Mesendoderm (in vitro differentiated cells): Measurements from ENCODE around the gene ESRRA.

Experiments
- DNase-seq: peaks from one replicate; pipeline ENCODE4 v3.0.0; 2013
- H2AK5ac ChIP-seq: 2 replicates; pipeline ENCODE4 v1.6.1; 2013; ENCODE audit warnings: low read length, inconsistent platforms
- H2BK120ac ChIP-seq: 2 replicates; pipeline ENCODE4 v1.6.1; 2013; ENCODE audit warnings: low read depth, mild to moderate bottlenecking, low read length, moderate library complexity, mixed read lengths
- H2BK15ac ChIP-seq: replicated peaks from 2 replicates; pipeline ENCODE4 v1.6.1; 2013; ENCODE audit warnings: low read depth, mild to moderate bottlenecking, moderate library complexity
- H2BK5ac ChIP-seq: 2 replicates; pipeline ENCODE4 v1.6.1; 2013; ENCODE audit warnings: low read length, inconsistent platforms
- H3K18ac ChIP-seq: 2 replicates; pipeline ENCODE4 v1.6.1; 2013; ENCODE audit warnings: mild to moderate bottlenecking, low read length, mixed read lengths
- H3K23ac ChIP-seq: one replicate; pipeline ENCODE4 v1.6.1; 2013; ENCODE audit warnings: low read length
- H3K27ac ChIP-seq: 2 replicates; pipeline ENCODE4 v1.5.1; 2013; ENCODE audit warnings: low read depth, mild to moderate bottlenecking, inconsistent platforms, low read length, moderate library complexity
- H3K27me3 ChIP-seq: 2 replicates; pipeline ENCODE4 v1.6.1; 2013; ENCODE audit warnings: low read length, control low read depth, mild to moderate bottlenecking, inconsistent platforms; ENCODE audit not compliant: insufficient read depth, poor library complexity
- H3K36me3 ChIP-seq: 2 replicates; pipeline ENCODE4 v1.6.1; 2013; ENCODE audit warnings: low read length, inconsistent platforms; ENCODE audit not compliant: control insufficient read depth, insufficient read depth
- H3K4ac ChIP-seq: one replicate; pipeline ENCODE4 v1.6.1; 2013; ENCODE audit warnings: low read depth, mild to moderate bottlenecking, low read length, moderate library complexity
- H3K4me1 ChIP-seq: 2 replicates; pipeline ENCODE4 v1.6.1; 2013; ENCODE audit warnings: low read depth, low read length, inconsistent platforms; ENCODE audit not compliant: control insufficient read depth
- H3K4me2 ChIP-seq: 2 replicates; pipeline ENCODE4 v1.6.1; 2013; ENCODE audit warnings: low read length
- H3K4me3 ChIP-seq: 2 replicates; pipeline ENCODE4 v1.5.1; 2013; ENCODE audit warnings: mild to moderate bottlenecking, low read length
- H3K56ac ChIP-seq: one replicate; pipeline ENCODE4 v1.6.1; 2013; ENCODE audit warnings: low read length
- H3K79me1 ChIP-seq: 2 replicates; pipeline ENCODE4 v1.6.1; 2013; ENCODE audit warnings: low read length, inconsistent platforms
- H3K79me2 ChIP-seq: 2 replicates; pipeline ENCODE4 v1.6.1; 2013; ENCODE audit warnings: mild to moderate bottlenecking, low read length; ENCODE audit not compliant: control insufficient read depth, insufficient read depth
- H3K9ac ChIP-seq: 2 replicates; pipeline ENCODE4 v1.6.1; 2013; ENCODE audit warnings: low read length, inconsistent platforms
- H4K5ac ChIP-seq: one replicate; pipeline ENCODE4 v1.6.1; 2013; ENCODE audit warnings: low read length
- H4K8ac ChIP-seq: one replicate; pipeline ENCODE4 v1.6.1; 2013; ENCODE audit warnings: low read depth, mild to moderate bottlenecking, control low read depth, low read length, moderate library complexity
- WGBS: extraction: QIAGEN DNeasy Blood & Tissue Kit; methylation state at CpG from one replicate; pipeline ENCODE4 v1.1.7; 2013; ENCODE audit warnings: low lambda C conversion rate, missing lambda C conversion rate; ENCODE audit not compliant: insufficient coverage; ENCODE audit errors: extremely low coverage; 5-methylcytosine and 5-hydroxymethylcytosine counted together

The ESRRA gene

DNA sequence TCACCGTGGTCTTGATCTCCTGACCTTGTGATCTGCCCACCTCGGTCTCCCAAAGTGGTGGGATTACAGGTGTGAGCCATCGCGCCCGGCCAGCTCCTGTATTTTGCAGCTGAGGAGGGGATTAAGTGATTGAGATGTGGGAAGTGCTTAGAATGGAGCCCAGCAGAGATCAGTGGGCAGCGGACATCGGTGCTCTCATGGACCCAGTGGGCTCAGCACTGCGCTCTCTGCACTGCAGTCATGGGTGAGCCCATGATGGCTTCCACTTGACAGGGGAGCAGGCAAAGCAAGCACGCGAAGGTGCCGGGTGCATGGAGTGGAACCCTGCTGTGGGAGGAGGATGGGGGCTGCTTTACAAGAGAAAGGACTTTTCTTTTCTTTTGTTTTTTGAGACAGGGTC, 25.6 kb downstream of the ESRRA start:
- H3K9ac ChIP-seq: no peak overlapping the region
- WGBS: no CpG with 5 or more reads among the region's 11 CpGs
- H3K23ac ChIP-seq: no peak overlapping the region

DNA sequence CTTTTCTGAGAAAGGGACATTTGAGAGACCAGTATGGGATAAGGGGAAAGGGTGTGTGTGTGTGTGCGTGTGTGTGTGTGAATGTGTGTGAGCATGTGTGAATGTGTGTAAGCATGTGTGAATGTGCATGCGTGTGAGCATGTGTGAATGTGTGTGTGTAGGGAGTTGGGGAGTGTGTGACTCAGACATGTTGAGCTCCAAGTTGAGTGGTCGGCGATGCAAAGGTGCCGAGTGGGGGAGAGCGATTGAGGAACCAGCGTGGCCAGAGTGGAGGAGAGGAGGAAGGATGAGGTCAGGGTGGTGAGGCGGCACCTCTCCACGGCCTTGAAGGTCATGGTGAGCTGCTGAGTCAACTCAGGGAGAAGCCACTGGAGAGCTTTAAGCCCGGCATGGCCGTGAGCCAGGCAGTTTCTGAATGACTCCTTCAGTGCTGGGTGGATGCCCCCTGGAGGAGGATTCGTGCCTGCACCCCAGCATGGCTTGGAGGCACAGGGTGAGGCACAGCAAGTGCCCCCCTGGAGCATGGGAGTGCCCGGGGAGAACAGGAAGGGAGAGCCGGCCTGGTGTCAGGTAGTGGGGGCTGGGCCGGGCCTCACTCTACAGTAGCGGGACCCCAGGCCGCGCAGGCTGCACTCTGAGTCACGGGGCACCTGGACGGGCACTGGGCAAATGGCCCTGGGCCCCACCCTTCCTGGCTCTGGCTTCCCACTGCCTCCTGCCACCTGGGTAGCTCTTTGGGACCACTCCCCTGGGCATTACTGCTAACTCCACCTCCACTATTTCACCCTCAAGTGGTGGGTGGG, 26.4 kb downstream of the ESRRA start:
- Histone ChIP-seq H3K4me3 (no peak overlapping the region), H2BK15ac (no peak overlapping the region), H3K9ac (no peak overlapping the region), H3K27me3 (no peaks in the 10 kb centered on the region), H3K79me2 (no peaks in the 10 kb centered on the region), H3K27ac (no peak overlapping the region), H3K56ac (peak overlapping the region; percentile 79), H3K4me1 (peaks cover 2% of the 10 kb centered on the region), H3K79me1 (no peaks in the 10 kb centered on the region), H3K4me2 (no peak overlapping the region), H4K8ac (no peak overlapping the region), H2BK5ac (no peak overlapping the region), H2AK5ac (peak overlapping the region; percentile 90), H3K23ac (peak overlapping the region; percentile 66), H3K18ac (no peak overlapping the region), H3K4ac (no peak overlapping the region), H2BK120ac (no peak overlapping the region), H3K36me3 (no peaks in the 10 kb centered on the region), H4K5ac (no peak overlapping the region)
- peak; percentile 71 for DNase-seq
- 100% methylated on average over 1 of the region's 20 CpGs for WGBS

More for the DNA sequence above, 25.6 kb downstream of the ESRRA start:
- H3K79me1 ChIP-seq: no peaks in the 10 kb centered on the region
- H3K4ac ChIP-seq: no peak overlapping the region
- peaks cover 2% of the 10 kb centered on the region for H3K4me1 ChIP-seq
- H4K5ac ChIP-seq: no peak overlapping the region
- H4K8ac ChIP-seq: no peak overlapping the region
- H3K56ac ChIP-seq: no peak overlapping the region
- DNase-seq: no peak
- H2BK120ac ChIP-seq: no peak overlapping the region
- no peaks in the 10 kb centered on the region for H3K79me2 ChIP-seq
- H2AK5ac ChIP-seq: no peak overlapping the region
- no peaks in the 10 kb centered on the region for H3K27me3 ChIP-seq
- H3K27ac ChIP-seq: no peak overlapping the region
- no peak overlapping the region for H3K18ac ChIP-seq
- H2BK15ac ChIP-seq: no peak overlapping the region
- H3K4me3 ChIP-seq: no peak overlapping the region
- no peak overlapping the region for H2BK5ac ChIP-seq
- no peak overlapping the region for H3K4me2 ChIP-seq
- H3K36me3 ChIP-seq: no peaks in the 10 kb centered on the region

- no peaks in the 10 kb centered on the region for H3K79me2 ChIP-seq
These were observed 28.2 kb downstream of the ESRRA start for GRCh38 chr11:64333556-64333955.

GRCh38 chr11:64334764-64335735, 29.7 kb downstream of the ESRRA start:
- Histone ChIP-seq H2BK15ac (no peak overlapping the region), H3K79me1 (no peaks in the 10 kb centered on the region), H2BK120ac (no peak overlapping the region), H3K4me1 (peaks cover 2% of the 10 kb centered on the region), H2BK5ac (no peak overlapping the region), H3K4me3 (no peak overlapping the region), H4K5ac (no peak overlapping the region), H3K9ac (no peak overlapping the region), H4K8ac (no peak overlapping the region), H3K18ac (no peak overlapping the region), H3K56ac (no peak overlapping the region), H3K4me2 (no peak overlapping the region), H3K4ac (no peak overlapping the region), H3K23ac (no peak overlapping the region), H3K36me3 (no peaks in the 10 kb centered on the region), H3K27me3 (no peaks in the 10 kb centered on the region), H2AK5ac (no peak overlapping the region), H3K27ac (no peak overlapping the region), H3K79me2 (no peaks in the 10 kb centered on the region)
- WGBS: no CpG with 5 or more reads among the region's 13 CpGs
- peak; percentile 97 for DNase-seq

More at GRCh38 chr11:64333556-64333955, 28.2 kb downstream of the ESRRA start:
- Histone ChIP-seq H4K8ac (no peak overlapping the region), H3K56ac (no peak overlapping the region), H2BK5ac (no peak overlapping the region), H3K36me3 (no peaks in the 10 kb centered on the region), H3K23ac (no peak overlapping the region), H3K27me3 (no peaks in the 10 kb centered on the region), H3K18ac (no peak overlapping the region), H2BK15ac (no peak overlapping the region), H3K4me1 (peaks cover 2% of the 10 kb centered on the region), H3K4me3 (no peak overlapping the region), H3K4ac (no peak overlapping the region), H3K27ac (no peak overlapping the region), H3K4me2 (no peak overlapping the region), H4K5ac (no peak overlapping the region), H2BK120ac (no peak overlapping the region), H3K79me1 (no peaks in the 10 kb centered on the region), H2AK5ac (no peak overlapping the region), H3K9ac (no peak overlapping the region)
- WGBS: no CpG with 5 or more reads among the region's 8 CpGs
- DNase-seq: no peak

GRCh38 chr11:64337538-64338249, 32.4 kb downstream of the ESRRA start:
- no peak overlapping the region for H4K8ac ChIP-seq
- H3K27ac ChIP-seq: no peak overlapping the region
- H3K79me2 ChIP-seq: no peaks in the 10 kb centered on the region
- no peak overlapping the region for H4K5ac ChIP-seq
- H2BK5ac ChIP-seq: no peak overlapping the region
- H3K36me3 ChIP-seq: no peaks in the 10 kb centered on the region
- H3K4me1 ChIP-seq: peaks cover 5% of the 10 kb centered on the region
- no peak overlapping the region for H2BK120ac ChIP-seq
- H3K4ac ChIP-seq: no peak overlapping the region
- no peak overlapping the region for H3K18ac ChIP-seq
- no peak overlapping the region for H2AK5ac ChIP-seq
- H3K23ac ChIP-seq: no peak overlapping the region
- H3K56ac ChIP-seq: no peak overlapping the region
- H3K79me1 ChIP-seq: no peaks in the 10 kb centered on the region
- no peak overlapping the region for H3K4me3 ChIP-seq
- DNase-seq: no peak
- no CpG with 5 or more reads among the region's 8 CpGs for WGBS
- H3K9ac ChIP-seq: no peak overlapping the region
- no peaks in the 10 kb centered on the region for H3K27me3 ChIP-seq
- H2BK15ac ChIP-seq: no peak overlapping the region
- H3K4me2 ChIP-seq: no peak overlapping the region
